GM10248 (cell line): ENCODE measurements around the gene SKAP2.
"Not testable (repeated sequence)": the region's sequence is repeated elsewhere in the genome, so short reads cannot be mapped to it uniquely, and the experiment has no call there.

Experiments used
- CTCF ChIA-PET: fragments of 300-600 bp; sonication (Branson Sonifier 250); formaldehyde crosslinking; extraction: SDS; loops from one replicate; lab custom pipeline; 2021; ENCODE audit warnings: antibody characterized with exemption; lab: Yijun Ruan, JAX
- POLR2A ChIA-PET: fragments of 350-650 bp; sonication (Branson Sonifier 250); formaldehyde crosslinking; extraction: SDS; loops from one replicate; lab custom pipeline; 2020; ENCODE audit warnings: antibody characterized with exemption; lab: Yijun Ruan, JAX
- DNase-seq: peaks from one replicate; pipeline ENCODE4 v3.0.0; 2012; ENCODE audit errors: extremely low spot score
- CTCF ChIP-seq: IDR thresholded peaks from 2 replicates; pipeline ENCODE4 v1.5.1; 2012; ENCODE audit warnings: mild to moderate bottlenecking, low read depth; ENCODE audit errors: extremely low read depth, missing control alignments, control extremely low read depth

SKAP2 gene

GRCh38 chr7:26854876-26855855, 9.2 kb downstream of the SKAP2 start:
- no peak for DNase-seq
- ChIA-PET POLR2A (no interaction called here), CTCF (interaction anchor here (1.1 to 5.7 kb wide), 6 partner anchors 11 to 324 kb away, joined by 3 to 23 read pairs (median 4); no protein-coding TSS in a partner anchor)
- no peak for TF ChIP-seq CTCF

DNA sequence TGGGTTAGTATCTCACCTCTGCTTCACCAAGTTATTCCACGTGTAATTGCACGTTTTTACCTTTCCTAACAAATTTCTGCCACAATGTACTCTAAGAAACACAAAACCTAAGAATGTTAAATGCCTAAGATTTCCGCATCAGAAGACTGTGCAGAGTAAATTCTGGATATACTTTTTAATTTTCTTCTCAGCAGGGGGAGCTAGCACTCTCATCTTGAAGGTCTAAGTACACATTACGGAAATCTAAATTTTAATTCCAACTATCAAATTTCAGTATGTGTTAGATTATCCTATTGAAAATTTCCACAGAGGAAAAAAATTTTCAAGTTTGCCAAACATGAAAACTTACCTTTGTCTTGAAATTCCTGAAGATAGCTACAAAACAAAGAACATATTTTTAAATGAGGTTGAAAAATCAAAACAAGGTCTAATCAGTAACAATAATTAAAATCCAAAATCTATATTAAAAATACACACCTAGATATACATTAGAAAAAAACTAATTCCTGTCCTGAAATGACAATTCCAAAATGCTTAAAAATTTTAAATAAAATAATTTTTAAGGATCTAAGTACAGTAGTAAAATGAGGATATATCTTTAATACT, 10.5 kb downstream of the SKAP2 start:
- TF ChIP-seq CTCF: peak; percentile 30
- no peak for DNase-seq
- POLR2A ChIA-PET: no interaction called here
- CTCF ChIA-PET: interaction anchor here (0.8 to 5.7 kb wide), 7 partner anchors 14 to 308 kb away, joined by 3 to 23 read pairs (median 6); no protein-coding TSS in a partner anchor

GRCh38 chr7:26850193-26850651, 14.2 kb downstream of the SKAP2 start:
- no peak for DNase-seq
- POLR2A ChIA-PET: no interaction called here
- CTCF ChIA-PET: no interaction called here
- no peak for TF ChIP-seq CTCF

GRCh38 chr7:26843705-26844104, 20.7 kb downstream of the SKAP2 start:
- no peak for TF ChIP-seq CTCF
- ChIA-PET CTCF (no interaction called here), POLR2A (no interaction called here)
- DNase-seq: no peak

- POLR2A ChIA-PET: no interaction called here
- no peak for DNase-seq
- CTCF ChIA-PET: no interaction called here
- no peak for TF ChIP-seq CTCF
These were observed 21.5 kb downstream of the SKAP2 start for GRCh38 chr7:26842897-26843296.

- POLR2A ChIA-PET: interaction anchor here (0.6 kb wide), 1 partner anchor 15 kb away, joined by 3 read pairs; no protein-coding TSS in a partner anchor
- no peak for TF ChIP-seq CTCF
- CTCF ChIA-PET: interaction anchor here (1.5 kb wide), 1 partner anchor 12 kb away, joined by 7 read pairs; no protein-coding TSS in a partner anchor
- DNase-seq: no peak
These were observed 23.2 kb downstream of the SKAP2 start for GRCh38 chr7:26841003-26841739.

DNA sequence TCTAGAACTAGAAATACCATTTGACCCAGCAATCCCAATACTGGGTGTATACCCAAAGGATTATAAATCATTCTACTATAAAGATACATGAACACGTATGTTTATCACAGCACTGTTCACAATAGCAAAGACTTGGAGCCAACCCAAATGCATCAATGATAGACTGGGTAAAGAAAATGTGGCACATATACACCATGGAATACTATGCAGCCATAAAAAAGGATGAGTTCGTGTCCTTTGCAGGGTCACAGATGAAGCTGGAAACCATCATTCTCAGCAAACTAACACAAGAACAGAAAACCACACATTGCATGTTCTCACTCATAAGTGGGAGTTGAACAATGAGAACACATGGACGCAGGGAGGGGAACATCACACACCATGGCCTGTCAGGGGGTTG, 27.6 kb downstream of the SKAP2 start:
- CTCF ChIA-PET: interaction anchor here (0.8 kb wide), 1 partner anchor 12 kb away, joined by 3 read pairs; no protein-coding TSS in a partner anchor
- POLR2A ChIA-PET, DNase-seq: not testable (repeated sequence)
